ENCODE data around the gene DRD5.

The DRD5 gene

GRCh38 chr4:9820343-9820742 is 38.9 kb downstream of the DRD5 start:
- DNase-seq = no peak

DNA sequence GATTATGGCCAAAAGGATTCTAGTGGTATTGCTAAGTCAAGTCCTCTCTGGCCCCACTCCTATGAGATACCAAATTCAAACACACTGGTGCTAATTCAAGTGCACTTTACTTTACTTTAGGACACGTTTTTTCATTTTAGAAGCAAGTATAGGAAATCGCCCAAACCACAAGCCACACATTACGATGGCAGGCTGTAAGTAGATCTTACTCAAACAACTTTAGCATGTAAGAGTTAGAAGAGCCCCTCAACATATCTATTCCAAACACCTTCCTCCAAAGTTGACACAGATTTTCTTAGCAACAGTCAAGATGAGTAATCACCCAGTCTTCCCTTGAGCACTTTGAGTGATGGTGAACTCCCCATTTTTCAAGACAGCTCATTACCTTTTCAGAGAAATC is 43.6 kb downstream of the DRD5 start:
- DNase-seq = peak; percentile 32

DNA sequence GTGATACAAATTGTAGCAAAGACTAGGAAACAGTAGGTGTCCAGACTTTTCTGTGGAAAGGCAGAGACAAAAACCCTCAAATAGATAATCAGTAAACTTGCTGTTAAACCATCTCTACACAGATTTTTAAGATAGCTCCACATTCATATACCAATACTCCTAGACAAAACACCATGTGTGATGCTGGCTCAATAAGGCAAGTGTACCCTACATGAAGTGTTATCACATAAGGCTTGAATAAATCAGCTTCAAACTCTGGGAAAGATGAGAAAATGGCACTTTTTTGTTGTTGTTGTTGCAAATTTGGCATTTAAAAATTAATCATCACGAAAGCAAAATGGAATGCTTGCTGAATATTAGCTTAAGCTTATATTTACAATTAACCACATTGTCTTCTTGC is 45.1 kb downstream of the DRD5 start:
- DNase-seq = no peak

DNA sequence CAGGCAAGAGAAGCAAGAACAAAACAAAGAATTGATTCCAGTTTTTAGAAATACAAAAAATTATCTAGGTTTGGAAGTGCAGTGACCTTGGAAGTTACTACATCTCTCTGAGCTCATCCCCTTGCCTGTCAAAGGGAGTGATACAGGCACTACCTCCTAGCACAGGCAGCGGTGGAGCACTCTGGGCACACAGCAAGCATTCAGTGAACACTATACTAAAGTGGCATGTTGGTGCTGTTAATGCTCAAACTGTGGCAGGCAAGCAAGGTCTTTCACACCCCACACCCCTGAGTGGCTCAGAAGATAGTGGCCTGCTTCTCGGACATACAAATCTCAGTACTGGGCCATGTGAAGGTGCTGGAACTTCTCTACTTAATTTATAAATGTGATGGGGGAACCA is 51.2 kb downstream of the DRD5 start:
- DNase-seq = no peak

DNA sequence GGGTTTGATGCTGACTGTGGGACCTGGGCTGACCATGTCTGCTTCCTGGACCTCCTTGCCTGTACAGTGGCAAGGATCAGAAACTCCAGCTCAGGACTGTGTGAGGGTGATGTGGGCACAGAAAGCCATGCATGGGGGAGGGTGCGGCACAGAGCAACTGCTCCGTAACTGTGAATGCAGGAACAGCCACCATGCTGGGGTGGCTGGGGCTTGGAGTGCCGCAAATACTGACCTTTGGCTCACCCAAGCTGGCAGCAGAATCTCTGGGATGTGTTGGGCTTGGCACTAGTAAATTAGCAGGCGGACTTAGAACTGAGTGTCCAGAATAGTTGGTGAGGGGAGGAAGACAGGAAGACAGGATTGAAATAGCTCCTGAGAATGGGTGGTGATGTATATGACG is 52.0 kb downstream of the DRD5 start:
- DNase-seq = no peak

All from stimulated activated CD4-positive, alpha-beta T cell treated with anti-CD3 and anti-CD28 coated beads, Interleukin-1b, Interleukin-23, amount 100 ng/mL, for 48 hours (primary cell).